WTC11 (cell line): ENCODE results near the gene OTUD7B. TPM values are rescaled to one million over a fixed set of nuclear protein-coding genes. Genes with fewer than 3 reads are reported as not detected.

Experiments
- ATAC-seq: fragments of 200-7000 bp; cut with Tn5 transposase; 2 replicates; pipeline ENCODE4 v1.10.0; 2021; ENCODE audit warnings: mild to moderate bottlenecking, moderate library complexity
- CTCF ChIA-PET: fragments of 300-600 bp; sonication (Branson Sonifier 250); formaldehyde crosslinking; loops from one replicate; lab custom pipeline; 2021; ENCODE audit warnings: antibody characterized with exemption; lab: Charles Lee
- POLR2A ChIA-PET: fragments of 350-600 bp; sonication (Branson Sonifier 250); formaldehyde crosslinking; loops from one replicate; lab custom pipeline; 2021; ENCODE audit warnings: antibody characterized with exemption; lab: Charles Lee
- DNase-seq: peaks from one replicate; pipeline ENCODE4 v3.0.0; 2021; ENCODE audit warnings: low spot score
- H3K27ac Mint-ChIP-seq: 2 replicates; pipeline ENCODE4 v1.8.0; 2021; ENCODE audit warnings: mixed read lengths
- H3K27me3 Mint-ChIP-seq: 2 replicates; pipeline ENCODE4 v1.8.0; 2021; ENCODE audit warnings: low read depth, mild to moderate bottlenecking, moderate library complexity, mixed read lengths
- H3K36me3 Mint-ChIP-seq: 2 replicates; pipeline ENCODE4 v1.8.0; 2021; ENCODE audit warnings: mixed read lengths
- H3K4me1 Mint-ChIP-seq: 2 replicates; pipeline ENCODE4 v1.8.0; 2022; ENCODE audit warnings: mixed read lengths
- H3K4me3 Mint-ChIP-seq: 2 replicates; pipeline ENCODE4 v1.8.0; 2021; ENCODE audit warnings: mild to moderate bottlenecking, moderate library complexity, mixed read lengths
- H3K9me3 Mint-ChIP-seq: 2 replicates; pipeline ENCODE4 v1.8.0; 2021; ENCODE audit warnings: mixed read lengths
- AFF4 ChIP-seq: sonication (generic); formaldehyde crosslinking; IDR thresholded peaks from 2 replicates; pipeline ENCODE4 v1.8.1; 2023; ENCODE audit warnings: mild to moderate bottlenecking, missing genetic modification reagents, borderline replicate concordance
- AR ChIP-seq: fragments of 250-450 bp; sonication (Bioruptor Pico); IDR thresholded peaks from 2 replicates; pipeline ENCODE4 v1.9.0; 2021; ENCODE audit warnings: mild to moderate bottlenecking
- ARID4B ChIP-seq: sonication (generic); formaldehyde crosslinking; IDR thresholded peaks from 2 replicates; pipeline ENCODE4 v1.8.0; 2023; ENCODE audit warnings: missing genetic modification reagents, mild to moderate bottlenecking, borderline replicate concordance
- ATF1 ChIP-seq: sonication (generic); formaldehyde crosslinking; IDR thresholded peaks from 2 replicates; pipeline ENCODE4 v1.8.1; 2023; ENCODE audit warnings: mild to moderate bottlenecking, moderate library complexity, missing genetic modification reagents
- ETV6 ChIP-seq: sonication (generic); formaldehyde crosslinking; IDR thresholded peaks from 2 replicates; pipeline ENCODE4 v1.8.1; 2022; ENCODE audit warnings: mild to moderate bottlenecking, missing genetic modification reagents
- FOXJ3 ChIP-seq: sonication (generic); formaldehyde crosslinking; IDR thresholded peaks from 2 replicates; pipeline ENCODE4 v1.9.0; 2021; ENCODE audit warnings: missing genetic modification reagents, mild to moderate bottlenecking, borderline replicate concordance
- FOXK1 ChIP-seq: sonication (generic); formaldehyde crosslinking; IDR thresholded peaks from 2 replicates; pipeline ENCODE4 v1.8.0; 2022; ENCODE audit warnings: mild to moderate bottlenecking, moderate library complexity, missing genetic modification reagents
- HMGXB4 ChIP-seq: sonication (generic); formaldehyde crosslinking; IDR thresholded peaks from 2 replicates; pipeline ENCODE4 v1.8.1; 2023; ENCODE audit warnings: mild to moderate bottlenecking, moderate library complexity, missing genetic modification reagents
- JUN ChIP-seq: sonication (generic); formaldehyde crosslinking; IDR thresholded peaks from 2 replicates; pipeline ENCODE4 v1.8.0; 2023; ENCODE audit warnings: mild to moderate bottlenecking, missing genetic modification reagents
- MXD4 ChIP-seq: fragments of 250-450 bp; sonication (Bioruptor Pico); IDR thresholded peaks from 2 replicates; pipeline ENCODE4 v1.8.0; 2021; ENCODE audit warnings: mild to moderate bottlenecking, moderate library complexity, borderline replicate concordance
- NFE2L1 ChIP-seq: sonication (generic); formaldehyde crosslinking; IDR thresholded peaks from 2 replicates; pipeline ENCODE4 v1.8.1; 2023; ENCODE audit warnings: missing genetic modification reagents
- NFYB ChIP-seq: sonication (generic); formaldehyde crosslinking; conservative IDR thresholded peaks from 2 replicates; pipeline ENCODE4 v1.8.0; 2022; ENCODE audit warnings: low read depth, missing genetic modification reagents
- PRRX2 ChIP-seq: fragments of 250-450 bp; sonication (Bioruptor Pico); IDR thresholded peaks from 2 replicates; pipeline ENCODE4 v1.8.0; 2021; ENCODE audit warnings: mild to moderate bottlenecking
- TEAD1 ChIP-seq: sonication (generic); formaldehyde crosslinking; IDR thresholded peaks from 2 replicates; pipeline ENCODE4 v1.8.0; 2022; ENCODE audit warnings: mild to moderate bottlenecking, missing genetic modification reagents
- TEAD4 ChIP-seq: sonication (generic); formaldehyde crosslinking; IDR thresholded peaks from 2 replicates; pipeline ENCODE4 v1.8.0; 2022; ENCODE audit warnings: mild to moderate bottlenecking, missing genetic modification reagents
- ZNF232 ChIP-seq: sonication (generic); formaldehyde crosslinking; IDR thresholded peaks from 2 replicates; pipeline ENCODE4 v1.8.0; 2022; ENCODE audit warnings: mild to moderate bottlenecking, missing genetic modification reagents
- total RNA-seq: library from RNA; stranded (reverse); gene quantifications from 3 replicates; pipeline ENCODE4 v1.2.3, GENCODE V29; 2021
- TF ChIP-seq, protein P1 (sequence below): fragments of 250-450 bp; sonication (Bioruptor Pico); IDR thresholded peaks from 2 replicates; pipeline ENCODE4 v2.1.2; 2022; ENCODE audit warnings: mild to moderate bottlenecking, moderate library complexity
- TF ChIP-seq, protein P2 (sequence below): sonication (generic); formaldehyde crosslinking; conservative IDR thresholded peaks from 2 replicates; pipeline ENCODE4 v1.8.1; 2022; ENCODE audit warnings: mild to moderate bottlenecking, missing genetic modification reagents

Gene OTUD7B
- total RNA-seq, 1 experiment from 2014 or later, result 21.0 TPM

DNA sequence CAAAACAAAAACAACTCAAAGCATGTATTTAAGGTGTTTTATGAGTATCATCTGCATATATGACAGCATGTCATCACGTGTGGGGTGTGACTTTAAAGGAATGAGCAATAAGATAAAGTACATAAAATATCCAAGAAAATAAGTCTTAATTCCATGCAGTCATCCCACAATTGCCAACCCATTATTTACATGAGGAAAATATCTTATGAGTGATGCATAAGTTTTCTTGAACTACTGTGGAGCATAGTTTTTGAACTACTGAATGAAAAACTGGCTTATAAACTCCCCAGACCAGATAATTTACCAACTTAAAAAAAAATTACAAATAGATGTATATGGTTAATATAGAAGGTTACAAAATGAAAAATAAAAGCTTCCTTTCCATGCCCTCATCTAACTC, 44.1 kb downstream of the OTUD7B start:
- no peak for TF ChIP-seq NFE2L1 (CRISPR knock-in tag)
- TF ChIP-seq ARID4B (CRISPR knock-in tag), result no peak
- no peak for TF ChIP-seq HMGXB4 (CRISPR knock-in tag)
- no peak for TF ChIP-seq MXD4 (CRISPR knock-in tag)
- TF ChIP-seq TEAD1 (CRISPR knock-in tag), result no peak
- TF ChIP-seq, protein P1, sequence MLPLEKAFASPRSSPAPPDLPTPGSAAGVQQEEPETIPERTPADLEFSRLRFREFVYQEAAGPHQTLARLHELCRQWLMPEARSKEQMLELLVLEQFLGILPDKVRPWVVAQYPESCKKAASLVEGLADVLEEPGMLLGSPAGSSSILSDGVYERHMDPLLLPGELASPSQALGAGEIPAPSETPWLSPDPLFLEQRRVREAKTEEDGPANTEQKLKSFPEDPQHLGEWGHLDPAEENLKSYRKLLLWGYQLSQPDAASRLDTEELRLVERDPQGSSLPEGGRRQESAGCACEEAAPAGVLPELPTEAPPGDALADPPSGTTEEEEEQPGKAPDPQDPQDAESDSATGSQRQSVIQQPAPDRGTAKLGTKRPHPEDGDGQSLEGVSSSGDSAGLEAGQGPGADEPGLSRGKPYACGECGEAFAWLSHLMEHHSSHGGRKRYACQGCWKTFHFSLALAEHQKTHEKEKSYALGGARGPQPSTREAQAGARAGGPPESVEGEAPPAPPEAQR (CRISPR knock-in tag), result no peak
- no peak for TF ChIP-seq TEAD4 (CRISPR knock-in tag)
- TF ChIP-seq ATF1, result no peak
- no peak for TF ChIP-seq FOXJ3 (CRISPR knock-in tag)
- TF ChIP-seq ZNF232, result no peak
- TF ChIP-seq NFYB (CRISPR knock-in tag), result no peak
- TF ChIP-seq AR, result no peak
- TF ChIP-seq, protein P2, sequence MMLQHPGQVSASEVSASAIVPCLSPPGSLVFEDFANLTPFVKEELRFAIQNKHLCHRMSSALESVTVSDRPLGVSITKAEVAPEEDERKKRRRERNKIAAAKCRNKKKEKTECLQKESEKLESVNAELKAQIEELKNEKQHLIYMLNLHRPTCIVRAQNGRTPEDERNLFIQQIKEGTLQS (CRISPR knock-in tag), result no peak
- TF ChIP-seq JUN (CRISPR knock-in tag), result no peak
- TF ChIP-seq ETV6 (CRISPR knock-in tag), result no peak
- no peak for TF ChIP-seq PRRX2 (CRISPR knock-in tag)
- TF ChIP-seq FOXK1 (CRISPR knock-in tag), result no peak
- no peak for TF ChIP-seq AFF4 (CRISPR knock-in tag)
- no peaks in the 10 kb centered on the region for H3K4me1 Mint-ChIP-seq
- peaks cover 46% of the 10 kb centered on the region for H3K36me3 Mint-ChIP-seq
- ChIA-PET CTCF (interaction anchor here (1.9 kb wide), 1 partner anchor 221 kb away, joined by 6 read pairs; no protein-coding TSS in a partner anchor), POLR2A (no interaction called here)
- no peak for DNase-seq
- H3K4me3 Mint-ChIP-seq, result no peak overlapping the region
- no peaks in the 10 kb centered on the region for H3K27me3 Mint-ChIP-seq
- no peaks in the 10 kb centered on the region for H3K9me3 Mint-ChIP-seq
- ATAC-seq, result no peak
- H3K27ac Mint-ChIP-seq, result no peak overlapping the region
